Anterior cingulate cortex (tissue), 58 donors: ENCODE results near the gene PLN.

Source experiments
- DNase-seq, 58 donors: peaks; one replicate each; lab custom pipeline; 2025; lab: John Stamatoyannopoulos, UW

Gene PLN

GRCh38 chr6:118536478-118536877 lies 11.6 kb upstream of the PLN start:
- DNase-seq, result no peak

- no peak for DNase-seq
These were observed 10.5 kb upstream of the PLN start for GRCh38 chr6:118537574-118537973.

- no peak for DNase-seq
These were observed 5.7 kb upstream of the PLN start for GRCh38 chr6:118542184-118542952.

- no peak for DNase-seq
These were observed 4.0 kb upstream of the PLN start for GRCh38 chr6:118544105-118544504.

GRCh38 chr6:118546164-118546879 lies 1.8 kb upstream of the PLN start:
- no peak for DNase-seq

- DNase-seq, result no peak
These were observed 1.2 kb upstream of the PLN start for GRCh38 chr6:118546880-118547218.

- no peak for DNase-seq
These were observed 517 bp downstream of the PLN start for GRCh38 chr6:118548613-118549012.

GRCh38 chr6:118551063-118552053 lies 3.3 kb downstream of the PLN start:
- DNase-seq, result peak in 2 of 58 donors; percentile 14 to 35

- no peak for DNase-seq
These were observed 5.0 kb downstream of the PLN start for GRCh38 chr6:118553132-118553531.

GRCh38 chr6:118554698-118555097 lies 6.6 kb downstream of the PLN start:
- no peak for DNase-seq

GRCh38 chr6:118558464-118559217 lies 10.5 kb downstream of the PLN start:
- no peak for DNase-seq

- DNase-seq, result no peak
These were observed 11.6 kb downstream of the PLN start for GRCh38 chr6:118559659-118560058.

GRCh38 chr6:118562248-118562647 lies 14.2 kb downstream of the PLN start:
- no peak for DNase-seq

- DNase-seq, result no peak
These were observed 14.9 kb downstream of the PLN start for GRCh38 chr6:118562959-118563358.

GRCh38 chr6:118565311-118565960 lies 17.3 kb downstream of the PLN start:
- no peak for DNase-seq

- DNase-seq, result no peak
These were observed 19.9 kb downstream of the PLN start for GRCh38 chr6:118567974-118568373.

GRCh38 chr6:118569498-118569897 lies 21.4 kb downstream of the PLN start:
- DNase-seq, result no peak

GRCh38 chr6:118571121-118571520 lies 23.0 kb downstream of the PLN start:
- DNase-seq, result no peak

- no peak for DNase-seq
These were observed 26.2 kb downstream of the PLN start for GRCh38 chr6:118574051-118574865.
